ENCODE measurements around the gene CLTC.

DNA sequence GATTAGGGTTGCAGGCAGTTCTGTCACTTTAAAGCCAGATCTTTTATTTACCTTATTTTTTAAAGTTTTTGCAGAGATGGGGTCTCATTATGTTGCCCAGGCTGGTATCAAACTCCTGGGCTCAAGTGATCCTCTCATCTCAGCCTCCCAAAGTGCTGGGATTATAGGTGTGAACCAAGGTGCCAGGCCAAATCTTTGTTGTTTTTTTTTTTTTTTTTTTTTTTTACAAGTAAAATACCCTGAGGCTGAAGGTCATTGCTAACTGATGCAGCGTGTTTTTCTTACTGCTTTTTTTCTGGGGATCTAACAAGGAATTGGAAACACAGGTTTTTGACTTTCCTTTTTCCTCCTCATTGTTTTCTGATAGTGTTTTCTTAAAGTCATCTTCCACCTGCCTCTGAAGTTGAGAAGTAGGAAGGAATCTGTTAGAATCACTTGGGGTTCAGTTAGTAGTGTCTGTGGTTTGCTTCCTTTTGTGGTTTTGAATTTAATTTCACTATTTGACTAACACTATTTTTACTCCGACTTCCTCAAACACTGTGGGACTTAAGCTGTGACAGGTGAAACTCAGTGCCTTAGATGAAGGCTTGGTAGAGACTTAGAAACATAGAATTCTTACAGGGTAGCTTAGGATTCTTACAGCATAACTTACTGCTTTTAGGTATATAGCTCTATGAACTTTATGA, 22.2 kb downstream of the CLTC start:
- no peak for TF ChIP-seq EEA1 (CRISPR knock-in tag; IDR thresholded peaks at IDR 0.05; ENCODE audit: borderline replicate concordance)
- TF ChIP-seq, protein P1, sequence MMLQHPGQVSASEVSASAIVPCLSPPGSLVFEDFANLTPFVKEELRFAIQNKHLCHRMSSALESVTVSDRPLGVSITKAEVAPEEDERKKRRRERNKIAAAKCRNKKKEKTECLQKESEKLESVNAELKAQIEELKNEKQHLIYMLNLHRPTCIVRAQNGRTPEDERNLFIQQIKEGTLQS (CRISPR knock-in tag; IDR thresholded peaks at IDR 0.05): no peak
